Stimulated activated naive B cell treated with anti-CD40 and anti-IgM and Interleukin-4, amounts not matched to agents 10 μg/mL and 1 μg/mL and 100 μg/mL, for 72 hours (primary cell): ENCODE measurements around the gene SIX4.
"Not testable (repeated sequence)": the region's sequence is repeated elsewhere in the genome, so short reads cannot be mapped to it uniquely, and the experiment has no call there.

ENCODE experiments used
- ATAC-seq, 2 donors: fragments of 150-1000 bp; cut with Tn5 transposase; replicated peaks; 2 replicates each; pipeline ENCODE4 v1.10.0; 2021; ENCODE audit warnings: moderate library complexity in 1 of 2
- DNase-seq: peaks from one replicate; pipeline ENCODE4 v3.0.0; 2021
- H3K27ac Mint-ChIP-seq: one replicate; pipeline ENCODE4 v1.8.0; 2022; ENCODE audit warnings: mild to moderate bottlenecking, mixed read lengths
- H3K27me3 Mint-ChIP-seq, 2 donors: one replicate each; pipeline ENCODE4 v1.8.0; 2022; ENCODE audit warnings: mixed read lengths in 2 of 2
- H3K36me3 Mint-ChIP-seq, 2 donors: one replicate each; pipeline ENCODE4 v1.8.0; 2022; ENCODE audit warnings: mixed read lengths in 2 of 2, mild to moderate bottlenecking in 1 of 2
- H3K4me1 Mint-ChIP-seq, 2 donors: one replicate each; pipeline ENCODE4 v1.8.0; 2022; ENCODE audit warnings: mixed read lengths in 2 of 2, mild to moderate bottlenecking in 1 of 2
- H3K4me3 Mint-ChIP-seq, 2 donors: one replicate each; pipeline ENCODE4 v1.8.0; 2022; ENCODE audit warnings: mild to moderate bottlenecking in 2 of 2, mixed read lengths in 2 of 2, moderate library complexity in 1 of 2
- H3K9me3 Mint-ChIP-seq, 2 donors: one replicate each; pipeline ENCODE4 v1.8.0; 2022; ENCODE audit warnings: mixed read lengths in 2 of 2, mild to moderate bottlenecking in 1 of 2

The SIX4 gene

GRCh38 chr14:60735416-60735815 is 11.3 kb upstream of the SIX4 start:
- Mint-ChIP-seq H3K27ac (peak overlapping the region; percentile 33), H3K4me1 (peaks cover 15 to 40% of the 10 kb centered on the region in 2 donors), H3K9me3 (peaks cover 0 to 2% of the 10 kb centered on the region in 2 donors), H3K36me3 (peaks cover 7 to 8% of the 10 kb centered on the region in 2 donors), H3K4me3 (peak overlapping the region; percentile 96 to 99), H3K27me3 (peaks cover 10% of the 10 kb centered on the region in 2 donors)
- DNase-seq (no peak), ATAC-seq (no peak)

DNA sequence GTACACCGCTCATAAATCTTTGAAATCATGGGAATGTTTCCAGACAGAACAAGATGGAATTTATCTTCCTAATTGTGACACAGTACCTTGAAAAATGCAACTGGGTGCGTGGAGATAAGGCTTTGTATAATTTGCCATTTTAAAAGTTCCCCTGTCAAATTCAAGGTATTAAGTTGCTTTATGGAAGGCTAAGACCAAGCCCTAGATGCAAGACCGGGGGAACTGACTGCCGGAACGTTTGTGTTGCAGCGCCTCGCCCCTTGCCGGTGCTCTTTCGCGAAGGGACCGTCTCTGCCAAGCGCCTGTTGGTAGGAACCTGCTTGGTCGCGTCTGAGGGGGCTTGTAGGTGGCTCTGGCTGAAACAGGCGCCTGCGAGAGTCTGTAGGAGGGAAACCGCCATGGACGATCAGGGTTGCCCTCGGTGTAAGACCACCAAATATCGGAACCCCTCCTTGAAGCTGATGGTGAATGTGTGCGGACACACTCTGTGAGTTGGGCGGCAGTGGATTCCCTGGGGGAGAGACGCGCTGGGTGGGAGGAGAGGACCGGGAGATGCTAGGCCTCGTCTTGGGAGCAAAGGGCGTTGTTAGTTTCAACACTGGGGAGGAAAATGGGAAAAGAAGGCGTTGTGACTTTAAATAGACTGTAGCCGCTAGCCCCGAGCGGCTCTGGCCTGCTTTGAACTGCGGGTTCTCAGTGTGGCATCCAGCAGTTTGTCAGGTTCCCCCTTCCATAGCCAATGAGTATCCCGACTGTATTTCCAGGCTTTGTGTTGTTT is 10.5 kb upstream of the SIX4 start, which contains the start of gene MNAT1:
TSS of gene MNAT1 (plus strand) at position 297 of the 778 bp plus-strand sequence. CDS start at position 399, 102 bp downstream.
- peak within 1 kb of the TSS; percentile 96 to 99 for H3K4me3 Mint-ChIP-seq

DNA sequence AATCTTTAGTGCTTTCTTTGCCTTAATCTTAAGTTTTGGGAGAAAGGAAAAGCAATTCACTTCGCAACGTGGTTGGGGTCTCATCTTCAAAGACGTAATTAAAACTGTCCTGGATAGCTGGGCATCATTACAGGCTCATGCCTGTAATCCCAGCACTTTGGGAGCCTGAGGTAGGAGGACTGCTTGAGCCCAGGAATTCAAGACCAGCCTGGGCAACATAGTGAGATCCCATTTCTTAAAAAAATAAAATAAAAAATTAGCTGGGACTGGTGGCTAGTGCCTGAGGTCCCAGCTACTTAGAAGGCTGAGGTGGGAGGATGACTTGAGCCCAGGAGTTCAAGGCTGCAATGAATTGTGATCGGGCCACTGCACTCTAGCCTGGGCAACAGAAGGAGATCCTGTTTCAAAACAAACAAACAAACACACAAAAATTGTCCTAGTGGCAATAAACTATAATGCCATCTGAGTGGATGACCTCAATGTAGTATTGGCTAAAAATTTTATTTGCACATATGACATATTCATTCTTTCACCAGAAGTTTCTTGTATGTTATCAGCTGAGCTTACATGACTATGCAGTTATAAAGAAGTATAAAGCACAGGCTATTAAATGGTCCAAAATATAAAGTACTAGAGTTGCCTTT is 8.8 kb upstream of the SIX4 start:
- ATAC-seq (no peak), DNase-seq (no peak)
- H3K9me3 Mint-ChIP-seq: peaks cover 0 to 2% of the 10 kb centered on the region in 2 donors
- H3K36me3 Mint-ChIP-seq: peaks cover 3 to 4% of the 10 kb centered on the region in 2 donors
- H3K27me3 Mint-ChIP-seq: peaks cover 20 to 32% of the 10 kb centered on the region in 2 donors
- peaks cover 9 to 19% of the 10 kb centered on the region in 2 donors for H3K4me1 Mint-ChIP-seq
- no peak overlapping the region for H3K4me3 Mint-ChIP-seq
- H3K27ac Mint-ChIP-seq: no peak overlapping the region

More for the DNA sequence above, 10.5 kb upstream of the SIX4 start, which contains the start of gene MNAT1:
- H3K4me1 Mint-ChIP-seq: peaks cover 15 to 33% of the 10 kb centered on the region in 2 donors
- H3K27me3 Mint-ChIP-seq: peaks cover 10 to 17% of the 10 kb centered on the region in 2 donors
- H3K27ac Mint-ChIP-seq: peak within 1 kb of the TSS; percentile 97
- peaks cover 3 to 8% of the 10 kb centered on the region in 2 donors for H3K36me3 Mint-ChIP-seq
- ATAC-seq (peak; percentile 97 to 99), DNase-seq (peak; percentile 78)
- peaks cover 0 to 2% of the 10 kb centered on the region in 2 donors for H3K9me3 Mint-ChIP-seq

- H3K36me3 Mint-ChIP-seq, H3K27ac Mint-ChIP-seq: not testable (repeated sequence)
- peaks cover 34 to 46% of the 10 kb centered on the region in 2 donors for H3K27me3 Mint-ChIP-seq
Observed at GRCh38 chr14:60731291-60731690, 7.1 kb upstream of the SIX4 start.

GRCh38 chr14:60723116-60723906 is 840 bp downstream of the SIX4 start:
- Mint-ChIP-seq H3K9me3 (peaks cover 0 to 2% of the 10 kb centered on the region in 2 donors), H3K36me3 (peaks cover 0 to 2% of the 10 kb centered on the region in 2 donors), H3K27ac (peak overlapping the region; percentile 62), H3K4me3 (peak overlapping the region; percentile 93 to 94), H3K4me1 (peaks cover 16 to 28% of the 10 kb centered on the region in 2 donors), H3K27me3 (peaks cover 61 to 72% of the 10 kb centered on the region in 2 donors)
- DNase-seq (peak; percentile 13), ATAC-seq (peak; percentile 54 to 59)

More at GRCh38 chr14:60731291-60731690, 7.1 kb upstream of the SIX4 start:
- H3K4me3 Mint-ChIP-seq, H3K9me3 Mint-ChIP-seq, ATAC-seq, DNase-seq: not testable (repeated sequence)
- H3K4me1 Mint-ChIP-seq: peaks cover 9 to 18% of the 10 kb centered on the region in 2 donors

DNA sequence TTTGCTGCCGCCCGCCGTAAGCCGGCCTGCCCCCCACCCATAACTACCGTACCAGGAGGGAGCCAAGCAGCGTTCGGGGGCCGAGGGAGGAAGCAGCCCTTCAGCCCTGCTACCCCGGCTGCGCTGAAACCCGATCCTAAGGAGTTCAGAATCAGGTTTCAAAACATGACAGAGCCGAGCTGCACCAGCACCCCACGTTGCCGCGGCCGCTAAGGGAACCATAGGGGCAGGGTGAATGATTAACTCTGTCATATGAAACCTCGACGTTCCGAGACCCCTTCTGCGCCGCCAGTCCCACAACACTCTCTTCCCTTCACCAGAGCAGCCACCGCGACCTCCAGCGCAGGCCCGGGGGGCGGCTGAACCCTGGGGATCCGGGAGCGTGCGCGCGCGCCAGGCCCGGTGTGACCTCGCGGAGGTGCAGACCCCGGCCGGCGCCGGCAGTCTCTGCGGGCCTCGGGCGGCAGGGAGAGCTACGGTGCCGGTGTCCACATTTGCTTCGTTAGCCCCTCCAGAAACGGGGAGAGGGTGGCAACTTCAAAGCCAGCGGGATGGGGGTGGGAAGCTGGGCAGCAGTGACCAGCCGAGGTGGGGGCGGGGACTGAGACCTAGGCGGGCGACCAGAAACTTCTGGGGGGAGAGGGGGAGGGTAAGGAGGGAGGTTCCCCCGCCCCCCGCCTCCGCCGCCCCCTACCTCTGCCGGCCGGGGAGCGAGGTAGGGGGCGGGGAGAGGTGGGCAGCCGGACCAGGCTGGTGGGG is 1.6 kb downstream of the SIX4 start:
- peak overlapping the region; percentile 51 for H3K27ac Mint-ChIP-seq
- peak; percentile 5 for DNase-seq
- ATAC-seq: peak; percentile 33 to 44
- H3K27me3 Mint-ChIP-seq: peaks cover 57 to 68% of the 10 kb centered on the region in 2 donors
- peaks cover 16 to 28% of the 10 kb centered on the region in 2 donors for H3K4me1 Mint-ChIP-seq
- peaks cover 0 to 2% of the 10 kb centered on the region in 2 donors for H3K36me3 Mint-ChIP-seq
- no peaks in the 10 kb centered on the region for H3K9me3 Mint-ChIP-seq
- peak overlapping the region; percentile 93 to 94 for H3K4me3 Mint-ChIP-seq

DNA sequence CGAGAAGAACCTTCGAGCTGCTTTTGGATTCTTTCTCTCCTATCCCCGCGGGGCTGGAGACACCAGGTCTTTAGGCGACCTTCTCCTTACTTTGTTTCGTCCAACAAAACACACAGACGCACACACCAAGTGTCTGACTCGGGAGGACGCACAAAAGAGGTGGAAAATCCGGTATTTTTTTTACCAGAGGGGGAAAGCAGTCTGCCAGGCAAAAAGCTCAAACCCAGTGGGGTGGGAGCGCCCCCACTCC is 2.1 kb downstream of the SIX4 start:
- no peak for DNase-seq
- ATAC-seq: no peak
- H3K4me3 Mint-ChIP-seq: peak overlapping the region; percentile 93 to 94
- H3K36me3 Mint-ChIP-seq: peaks cover 0 to 2% of the 10 kb centered on the region in 2 donors
- no peaks in the 10 kb centered on the region for H3K9me3 Mint-ChIP-seq
- peaks cover 52 to 63% of the 10 kb centered on the region in 2 donors for H3K27me3 Mint-ChIP-seq
- H3K27ac Mint-ChIP-seq: no peak overlapping the region
- H3K4me1 Mint-ChIP-seq: peaks cover 16 to 28% of the 10 kb centered on the region in 2 donors

GRCh38 chr14:60721326-60722106 is 2.6 kb downstream of the SIX4 start:
- H3K4me3 Mint-ChIP-seq: peak overlapping the region; percentile 93 to 94
- H3K4me1 Mint-ChIP-seq: peaks cover 16 to 28% of the 10 kb centered on the region in 2 donors
- H3K9me3 Mint-ChIP-seq: no peaks in the 10 kb centered on the region
- H3K36me3 Mint-ChIP-seq: peaks cover 0 to 2% of the 10 kb centered on the region in 2 donors
- peak; percentile 15 for DNase-seq
- peak; percentile 51 to 52 for ATAC-seq
- peaks cover 47 to 58% of the 10 kb centered on the region in 2 donors for H3K27me3 Mint-ChIP-seq
- no peak overlapping the region for H3K27ac Mint-ChIP-seq

DNA sequence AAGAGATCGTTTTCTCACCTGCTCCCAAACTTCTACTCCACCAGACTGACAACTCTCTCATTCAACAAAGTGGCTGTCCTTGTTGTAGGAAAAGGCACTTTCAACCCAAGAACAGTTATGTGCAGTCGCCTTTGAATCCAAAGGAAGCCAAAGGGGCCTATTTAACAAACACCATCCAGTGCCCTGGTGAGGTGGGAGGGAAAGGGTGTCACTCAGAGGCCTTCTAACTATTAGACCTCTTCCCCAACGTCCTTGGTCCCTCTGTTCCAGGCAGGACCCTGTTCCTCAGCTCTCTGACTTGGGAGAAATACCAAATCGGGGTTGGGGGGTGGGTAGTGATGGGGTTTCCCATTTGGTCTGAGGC is 3.2 kb downstream of the SIX4 start:
- no peaks in the 10 kb centered on the region for H3K9me3 Mint-ChIP-seq
- peak overlapping the region; percentile 76 to 93 for H3K4me3 Mint-ChIP-seq
- DNase-seq (no peak), ATAC-seq (no peak)
- peaks cover 47 to 58% of the 10 kb centered on the region in 2 donors for H3K27me3 Mint-ChIP-seq
- peaks cover 0 to 2% of the 10 kb centered on the region in 2 donors for H3K36me3 Mint-ChIP-seq
- H3K4me1 Mint-ChIP-seq: peaks cover 16 to 28% of the 10 kb centered on the region in 2 donors
- no peak overlapping the region for H3K27ac Mint-ChIP-seq

DNA sequence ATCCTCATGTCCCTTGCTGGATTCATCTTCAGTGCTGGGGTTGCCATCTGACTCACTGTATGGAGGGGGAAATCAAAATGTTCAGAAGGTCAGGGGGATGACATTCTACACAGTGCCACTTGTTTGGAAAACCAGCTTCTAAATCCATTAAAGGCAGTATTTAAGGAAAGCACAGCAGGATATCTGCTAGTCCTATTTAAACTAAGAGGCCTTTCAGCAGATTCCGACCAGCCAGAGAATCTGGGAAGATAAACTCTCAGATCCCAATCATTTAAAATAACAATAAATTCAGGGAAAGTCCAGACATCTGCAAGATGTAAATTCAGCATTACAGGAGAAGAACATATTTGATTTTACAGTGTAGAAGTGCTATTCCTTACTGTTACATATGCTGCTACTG is 3.8 kb downstream of the SIX4 start:
- Mint-ChIP-seq H3K27ac (no peak overlapping the region), H3K4me1 (peaks cover 16 to 28% of the 10 kb centered on the region in 2 donors), H3K27me3 (peaks cover 43 to 53% of the 10 kb centered on the region in 2 donors), H3K9me3 (no peaks in the 10 kb centered on the region), H3K4me3 (no peak overlapping the region), H3K36me3 (peaks cover 0 to 2% of the 10 kb centered on the region in 2 donors)
- no peak for ATAC-seq
- DNase-seq: no peak

DNA sequence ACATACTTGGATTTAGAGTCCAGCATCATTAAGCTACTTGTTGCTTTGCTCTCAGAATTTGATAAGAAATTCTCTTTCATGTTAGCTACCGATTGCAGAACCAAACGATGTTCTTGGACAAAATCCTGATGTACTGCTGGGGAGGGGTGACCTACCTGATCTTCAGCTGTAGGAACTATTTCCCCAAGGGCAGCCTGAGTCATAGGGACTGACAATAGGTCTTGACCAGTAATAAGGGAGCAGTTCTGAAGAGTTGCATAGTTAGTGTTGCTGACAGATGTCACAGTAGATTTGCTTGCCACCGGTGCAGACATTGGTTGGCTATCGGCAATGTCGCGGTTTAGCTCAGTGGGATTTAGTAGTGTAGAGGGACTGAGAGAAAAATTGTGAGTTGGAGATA is 10.6 kb downstream of the SIX4 start:
- no peak for ATAC-seq
- no peaks in the 10 kb centered on the region for H3K9me3 Mint-ChIP-seq
- no peak overlapping the region for H3K4me3 Mint-ChIP-seq
- no peaks in the 10 kb centered on the region for H3K36me3 Mint-ChIP-seq
- peaks cover 18 to 25% of the 10 kb centered on the region in 2 donors for H3K27me3 Mint-ChIP-seq
- no peak for DNase-seq
- H3K4me1 Mint-ChIP-seq: no peaks in the 10 kb centered on the region
- H3K27ac Mint-ChIP-seq: no peak overlapping the region

- DNase-seq: no peak
- Mint-ChIP-seq H3K9me3 (no peaks in the 10 kb centered on the region), H3K36me3 (no peaks in the 10 kb centered on the region), H3K27me3 (peaks cover 14 to 27% of the 10 kb centered on the region in 2 donors), H3K27ac (no peak overlapping the region), H3K4me1 (no peaks in the 10 kb centered on the region), H3K4me3 (no peak overlapping the region)
- no peak for ATAC-seq
Observed at GRCh38 chr14:60710494-60710893, 13.7 kb downstream of the SIX4 start.

DNA sequence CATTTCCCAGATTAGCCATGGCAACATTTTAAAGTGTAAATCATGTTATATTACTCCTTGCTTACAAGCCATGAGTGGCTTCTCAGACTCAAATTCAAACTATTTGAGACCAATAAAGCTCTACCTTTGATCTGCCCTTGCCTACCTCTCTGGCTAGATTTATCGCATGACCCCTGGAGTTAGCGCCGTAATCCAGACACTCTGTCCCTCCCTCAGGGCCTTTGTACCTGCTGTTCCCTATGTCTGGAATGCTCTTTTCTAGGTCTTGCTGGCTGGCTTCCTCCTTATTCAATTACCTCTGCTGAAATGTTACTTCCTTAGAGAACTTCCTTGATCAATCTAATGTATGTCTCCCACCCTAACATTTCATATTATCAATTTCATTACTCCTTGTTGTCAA is 16.3 kb downstream of the SIX4 start:
- no peaks in the 10 kb centered on the region for H3K36me3 Mint-ChIP-seq
- no peak overlapping the region for H3K4me3 Mint-ChIP-seq
- H3K4me1 Mint-ChIP-seq: no peaks in the 10 kb centered on the region

More for the DNA sequence above, 16.3 kb downstream of the SIX4 start:
- Mint-ChIP-seq H3K27me3 (peaks cover 19 to 20% of the 10 kb centered on the region in 2 donors), H3K27ac (no peak overlapping the region), H3K9me3 (no peaks in the 10 kb centered on the region)
- ATAC-seq: no peak
- DNase-seq: no peak
